ENCODE results near the gene INO80.

GRCh38 chr15:41116116-41116961 lies at the start of gene INO80:
- TF ChIP-seq CTCF (IDR thresholded peaks at IDR 0.05) (peak in 1 of 6 experiments; percentile 17), POLR2A (IDR thresholded peaks at IDR 0.05) (peak in 3 of 4 donors; percentile 37 to 65 (median 58))
